A549 (cell line): ENCODE data around the gene LYZL4.

Experiments
- CEBPB ChIP-seq, 2 experiments: fragments of >200 bp in 1 of 2; sonication (Bioruptor Twin) in 1 of 2; formaldehyde crosslinking in 1 of 2; IDR thresholded peaks; 2 replicates each; pipeline ENCODE4 v1.6.1; 2012 to 2016
- EP300 ChIP-seq, 2 experiments: fragments of >200 bp; sonication (Bioruptor Twin); formaldehyde crosslinking; IDR thresholded peaks; 2 replicates in 1 of 2; 3 replicates in 1 of 2; pipeline ENCODE4 v1.6.1; 2016 to 2017

- no peak for TF ChIP-seq EP300 (IDR thresholded peaks at IDR 0.05)
- TF ChIP-seq CEBPB (IDR thresholded peaks at IDR 0.05): no peak
Observed at GRCh38 chr3:42349765-42350594, 60.4 kb downstream of the LYZL4 start.
